ENCODE measurements around the gene RICTOR. TPM values are rescaled to one million over a fixed set of nuclear protein-coding genes. Genes with fewer than 3 reads are reported as not detected.

The RICTOR gene
- total RNA-seq, 2 donors from 2014 or later: 84.8 to 88.8 TPM

DNA sequence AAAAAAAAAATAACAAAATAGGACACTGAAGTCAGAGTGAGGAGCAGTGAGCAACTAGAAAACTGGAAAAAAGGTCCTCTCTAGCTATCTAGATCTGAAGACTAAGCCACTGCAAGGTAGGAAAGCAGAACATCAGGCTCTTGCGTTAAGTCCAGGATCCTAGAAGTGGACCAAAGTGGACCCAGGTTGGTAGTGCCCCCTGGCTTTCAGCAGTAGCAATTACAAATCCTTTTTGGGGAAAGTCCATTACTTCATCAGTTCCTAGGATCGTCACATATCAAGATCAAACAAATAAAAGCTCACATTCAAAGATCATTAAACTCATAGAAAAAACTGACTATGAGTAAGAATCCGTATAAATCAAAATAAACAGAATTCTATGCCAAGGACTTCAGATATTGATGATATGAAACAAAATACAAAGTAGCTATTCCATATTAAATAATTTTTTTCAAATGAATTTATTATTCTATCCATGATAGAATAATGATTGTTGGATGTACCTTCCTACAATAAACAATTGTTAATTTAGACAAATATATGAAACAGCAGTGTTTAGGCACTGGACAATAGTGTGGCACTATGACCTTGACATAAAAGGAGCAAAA, 6.5 kb upstream of the RICTOR start:
- peaks cover 12% of the 10 kb centered on the region for H3K4me1 Mint-ChIP-seq
- peaks cover 2% of the 10 kb centered on the region for H3K36me3 Mint-ChIP-seq (ENCODE audit: low read depth)
- H3K9me3 ChIP-seq (ENCODE audit: control insufficient read depth, low read length, poor library complexity, severe bottlenecking): no peaks in the 10 kb centered on the region
- no peak for DNase-seq
- H3K27ac Mint-ChIP-seq: peak overlapping the region; percentile 24
- peaks cover 22% of the 10 kb centered on the region for H3K27me3 Mint-ChIP-seq
- no peak overlapping the region for H3K4me3 Mint-ChIP-seq
- peak; percentile 77 for ATAC-seq

DNA sequence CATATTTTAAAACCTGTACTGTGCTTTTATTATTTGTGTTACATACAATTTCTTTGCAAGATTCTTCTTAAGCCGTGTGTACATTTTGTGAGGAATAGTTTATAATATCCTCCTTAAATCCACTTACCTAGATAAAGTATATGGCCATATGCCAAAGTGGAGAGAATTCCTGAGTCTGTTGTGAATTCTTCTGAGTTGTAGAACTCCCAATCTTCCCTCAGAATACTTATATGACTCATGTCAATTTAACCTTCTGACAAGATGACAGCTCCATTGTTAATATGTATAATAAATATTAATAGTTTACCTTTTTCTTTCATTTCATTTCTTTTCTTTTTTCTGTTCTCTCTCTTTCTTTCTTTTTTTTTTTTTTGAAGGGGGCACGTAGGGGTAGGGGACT, 6.0 kb upstream of the RICTOR start:
- Mint-ChIP-seq H3K27me3 (peaks cover 22% of the 10 kb centered on the region), H3K4me3 (no peak overlapping the region), H3K36me3 (ENCODE audit: low read depth) (peaks cover 2% of the 10 kb centered on the region), H3K27ac (no peak overlapping the region), H3K4me1 (peaks cover 16% of the 10 kb centered on the region)
- ATAC-seq (no peak), DNase-seq (no peak)
- no peaks in the 10 kb centered on the region for H3K9me3 ChIP-seq (ENCODE audit: control insufficient read depth, low read length, poor library complexity, severe bottlenecking)

DNA sequence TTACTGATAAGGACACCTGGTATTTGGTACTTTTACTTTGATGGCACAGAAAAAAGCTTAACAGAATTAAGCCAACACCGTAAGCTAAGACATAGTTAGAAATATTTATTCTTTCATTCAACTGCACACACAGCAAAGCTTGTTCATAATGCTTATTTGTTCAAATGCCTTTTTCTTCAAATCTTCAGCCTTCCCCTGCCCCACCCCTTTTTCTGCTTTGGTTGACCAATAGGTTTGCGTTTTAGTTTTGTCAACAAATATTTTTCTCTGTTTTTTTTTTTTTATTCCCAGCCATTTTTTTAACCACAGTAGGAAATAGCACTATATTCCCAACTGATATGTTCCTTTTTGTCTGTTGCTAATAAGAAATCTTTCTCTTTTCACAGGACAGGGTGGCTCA, 4.9 kb upstream of the RICTOR start:
- H3K27me3 Mint-ChIP-seq: peaks cover 22% of the 10 kb centered on the region
- H3K27ac Mint-ChIP-seq: no peak overlapping the region
- DNase-seq (no peak), ATAC-seq (no peak)
- no peaks in the 10 kb centered on the region for H3K9me3 ChIP-seq (ENCODE audit: control insufficient read depth, low read length, poor library complexity, severe bottlenecking)
- peaks cover 2% of the 10 kb centered on the region for H3K36me3 Mint-ChIP-seq (ENCODE audit: low read depth)
- no peak overlapping the region for H3K4me3 Mint-ChIP-seq
- peaks cover 16% of the 10 kb centered on the region for H3K4me1 Mint-ChIP-seq

DNA sequence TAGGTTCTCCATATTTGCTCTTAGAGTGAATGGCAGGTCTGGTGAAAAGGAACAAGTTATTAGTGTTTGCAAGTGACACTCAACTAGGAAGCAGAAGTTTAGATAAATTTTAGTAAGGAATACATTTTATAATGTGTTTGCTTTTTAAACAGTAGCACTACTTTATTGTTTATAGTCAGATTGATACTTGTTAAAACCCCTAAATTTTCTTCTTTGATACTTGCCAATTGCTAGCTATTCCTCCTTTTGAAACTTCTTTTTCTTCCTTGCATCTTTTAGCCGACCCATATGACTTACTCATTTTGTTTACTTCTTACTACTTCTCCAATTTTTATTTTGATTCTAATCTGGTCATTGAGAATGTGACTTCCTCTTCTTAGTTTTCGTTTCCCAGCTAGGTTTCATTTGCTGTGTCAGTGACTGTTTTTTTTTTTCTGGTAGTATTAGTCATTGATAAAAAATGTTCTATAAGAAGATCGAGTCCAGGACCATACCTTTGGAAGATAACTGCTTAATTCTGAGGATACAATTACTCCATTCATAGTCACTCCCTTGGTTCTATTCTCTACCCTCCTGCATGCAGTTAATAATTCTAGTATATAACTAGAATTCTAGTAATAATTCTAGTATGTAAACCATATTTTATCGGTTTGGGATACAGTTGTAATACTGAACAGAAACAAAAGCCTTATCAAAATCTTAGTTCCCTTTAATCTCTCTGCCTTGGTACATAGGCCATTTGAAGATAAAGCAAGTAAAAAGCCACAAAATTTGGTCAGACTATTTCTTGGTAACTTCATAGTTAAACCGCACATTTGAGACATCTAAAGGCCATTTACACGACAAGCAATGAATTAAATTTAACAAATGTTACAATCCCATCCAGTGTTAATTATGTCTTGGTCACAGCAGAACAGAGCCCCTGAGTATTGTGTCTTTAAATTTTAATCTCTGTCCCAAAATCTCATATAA, 2.8 kb upstream of the RICTOR start:
- DNase-seq (no peak), ATAC-seq (no peak)
- H3K27ac Mint-ChIP-seq: peak overlapping the region; percentile 63
- H3K4me3 Mint-ChIP-seq: peak overlapping the region; percentile 58
- H3K27me3 Mint-ChIP-seq: peaks cover 15% of the 10 kb centered on the region
- H3K9me3 ChIP-seq (ENCODE audit: control insufficient read depth, low read length, poor library complexity, severe bottlenecking): no peaks in the 10 kb centered on the region
- peaks cover 22% of the 10 kb centered on the region for H3K4me1 Mint-ChIP-seq
- no peaks in the 10 kb centered on the region for H3K36me3 Mint-ChIP-seq (ENCODE audit: low read depth)

DNA sequence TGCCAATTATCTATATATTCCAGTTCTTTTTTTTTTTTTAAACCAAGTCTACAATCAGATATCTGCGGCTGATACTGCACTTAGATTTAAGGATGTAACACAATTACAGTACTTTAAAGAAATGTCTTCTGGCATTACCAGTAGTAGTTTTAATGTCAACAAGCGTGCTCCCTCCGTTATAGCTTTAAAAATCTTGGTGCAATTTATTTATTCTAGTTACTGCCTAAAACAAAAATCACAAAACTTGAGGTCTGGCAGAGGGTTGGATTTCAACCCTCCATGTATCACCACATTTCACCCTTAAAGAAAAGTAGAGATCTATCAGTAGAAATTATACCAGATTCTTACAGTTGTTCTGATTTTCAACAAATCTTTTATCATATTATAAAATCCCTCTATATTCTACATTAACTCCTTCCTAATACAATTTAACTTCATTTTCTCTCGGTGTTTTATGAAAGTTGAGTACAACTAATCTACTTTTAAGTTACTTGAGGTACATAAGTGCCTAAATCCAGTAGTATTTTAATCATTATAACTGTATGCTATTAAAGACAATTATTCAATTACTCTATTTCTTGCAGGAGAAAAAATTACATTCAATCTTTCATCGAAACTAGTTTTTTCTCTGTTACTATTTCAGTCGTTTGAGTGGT, 2.0 kb upstream of the RICTOR start:
- H3K27me3 Mint-ChIP-seq: peaks cover 10% of the 10 kb centered on the region
- ATAC-seq (no peak), DNase-seq (no peak)
- no peaks in the 10 kb centered on the region for H3K9me3 ChIP-seq (ENCODE audit: control insufficient read depth, low read length, poor library complexity, severe bottlenecking)
- no peaks in the 10 kb centered on the region for H3K36me3 Mint-ChIP-seq (ENCODE audit: low read depth)
- H3K4me3 Mint-ChIP-seq: no peak overlapping the region
- H3K4me1 Mint-ChIP-seq: peaks cover 25% of the 10 kb centered on the region
- no peak overlapping the region for H3K27ac Mint-ChIP-seq

DNA sequence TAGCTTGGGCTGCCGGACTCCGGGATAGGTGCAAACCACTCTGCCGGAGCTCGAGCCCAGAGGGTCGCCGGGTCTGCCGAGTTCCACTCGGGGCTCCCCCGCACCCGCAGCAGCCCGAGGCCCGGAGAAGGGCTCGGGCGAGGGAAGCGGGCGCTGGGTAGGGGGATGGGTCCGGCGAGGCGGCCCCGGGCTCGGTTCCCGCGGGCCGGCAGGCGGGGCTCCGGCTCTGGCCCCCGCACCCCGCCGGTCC, 507 bp downstream of the RICTOR start:
- H3K4me1 Mint-ChIP-seq: peaks cover 31% of the 10 kb centered on the region

DNA sequence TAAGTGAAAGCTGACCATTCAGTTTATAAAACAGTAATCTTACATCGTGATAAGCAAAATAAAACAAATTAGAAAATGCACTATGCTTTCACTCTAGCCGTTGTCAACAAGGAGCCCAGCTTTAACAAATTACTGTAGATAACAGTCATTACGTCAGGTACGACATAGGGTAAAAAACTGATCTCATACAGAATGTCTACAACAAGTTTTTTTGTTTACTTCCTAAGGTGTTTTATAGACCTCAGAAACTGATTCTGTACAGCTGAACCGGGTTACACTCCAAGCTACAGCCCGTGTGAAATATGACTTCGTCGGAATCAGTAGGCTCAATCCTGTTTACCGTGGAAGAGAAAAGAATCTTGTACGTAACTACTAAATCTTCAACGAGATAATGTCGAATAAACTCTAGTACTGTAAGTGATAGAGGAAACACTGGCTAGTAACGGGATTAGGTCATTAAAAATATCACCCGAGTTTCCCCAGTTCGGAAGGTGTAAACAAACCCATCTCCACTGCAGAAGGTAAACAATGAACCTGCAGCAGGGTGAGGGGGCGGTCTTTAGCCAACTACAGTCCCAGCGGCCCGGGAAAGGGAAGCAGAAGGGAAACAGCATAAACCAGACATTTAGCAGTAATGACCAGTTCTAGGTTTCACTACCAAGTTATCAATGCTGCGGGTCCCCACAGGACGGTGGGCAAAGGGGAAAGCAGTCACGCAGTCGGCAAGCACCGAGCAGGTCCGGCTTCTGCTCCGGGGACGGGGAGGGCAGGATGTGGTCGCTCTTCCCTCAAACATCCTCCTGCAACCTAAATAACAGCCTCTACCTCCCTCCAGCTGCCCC, 1.1 kb downstream of the RICTOR start:
- ATAC-seq: peak; percentile 51
- H3K9me3 ChIP-seq (ENCODE audit: control insufficient read depth, low read length, poor library complexity, severe bottlenecking): no peaks in the 10 kb centered on the region
- Mint-ChIP-seq H3K36me3 (ENCODE audit: low read depth) (peaks cover 2% of the 10 kb centered on the region), H3K27ac (peak overlapping the region; percentile 97), H3K4me3 (peak overlapping the region; percentile 95), H3K4me1 (peaks cover 35% of the 10 kb centered on the region), H3K27me3 (peaks cover 10% of the 10 kb centered on the region)
- peak in 2 of 3 donors; percentile 38 to 49 for DNase-seq

More for the DNA sequence above, 507 bp downstream of the RICTOR start:
- H3K27me3 Mint-ChIP-seq: peaks cover 10% of the 10 kb centered on the region
- H3K36me3 Mint-ChIP-seq (ENCODE audit: low read depth): no peaks in the 10 kb centered on the region
- DNase-seq (no peak), ATAC-seq (peak; percentile 14)
- peak overlapping the region; percentile 95 for H3K4me3 Mint-ChIP-seq
- H3K9me3 ChIP-seq (ENCODE audit: control insufficient read depth, low read length, poor library complexity, severe bottlenecking): no peaks in the 10 kb centered on the region
- H3K27ac Mint-ChIP-seq: peak overlapping the region; percentile 97

DNA sequence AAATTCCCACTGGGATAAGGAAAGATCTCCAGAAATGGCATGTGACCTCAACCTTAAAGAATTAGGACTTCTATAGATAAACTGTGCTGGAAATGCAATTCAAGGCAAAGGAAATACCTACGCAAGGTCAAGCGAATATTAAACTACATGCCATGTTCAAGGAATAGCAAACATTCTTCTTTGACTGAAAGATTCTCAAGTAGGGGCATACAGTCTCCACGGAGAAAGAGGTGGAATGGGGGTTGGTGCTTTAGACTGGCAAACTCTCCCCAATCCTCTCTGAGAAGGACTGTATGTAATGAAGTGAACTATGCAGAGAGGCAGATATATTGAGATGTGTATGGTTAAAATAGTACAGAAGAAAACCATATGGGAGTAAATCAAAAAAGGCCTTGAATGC, 6.1 kb downstream of the RICTOR start:
- no peaks in the 10 kb centered on the region for H3K27me3 Mint-ChIP-seq
- peaks cover 4% of the 10 kb centered on the region for H3K36me3 Mint-ChIP-seq (ENCODE audit: low read depth)
- H3K4me1 Mint-ChIP-seq: peaks cover 35% of the 10 kb centered on the region
- no peak for DNase-seq
- ATAC-seq: no peak
- no peak overlapping the region for H3K4me3 Mint-ChIP-seq
- H3K9me3 ChIP-seq (ENCODE audit: control insufficient read depth, low read length, poor library complexity, severe bottlenecking): peaks cover 5% of the 10 kb centered on the region
- no peak overlapping the region for H3K27ac Mint-ChIP-seq

DNA sequence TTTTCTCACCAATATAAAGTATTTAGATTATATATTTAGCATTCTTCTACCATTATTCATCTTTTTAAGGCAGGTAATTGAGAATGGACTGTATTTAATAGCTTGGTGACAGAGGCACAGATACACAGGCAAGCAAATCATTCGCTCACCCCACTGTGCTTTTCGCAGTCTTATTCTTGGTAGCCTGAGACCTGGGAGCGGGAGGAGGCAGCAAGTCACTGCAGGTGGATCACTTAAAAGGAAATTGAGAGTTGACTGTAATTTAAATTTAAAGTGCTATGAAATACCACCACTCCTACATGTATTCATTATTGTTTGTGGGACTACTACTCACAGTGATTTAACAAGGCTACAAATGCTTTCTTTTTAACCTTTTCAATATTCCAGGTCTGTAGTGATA, 9.7 kb downstream of the RICTOR start:
- peaks cover 4% of the 10 kb centered on the region for H3K36me3 Mint-ChIP-seq (ENCODE audit: low read depth)
- peaks cover 42% of the 10 kb centered on the region for H3K4me1 Mint-ChIP-seq

DNA sequence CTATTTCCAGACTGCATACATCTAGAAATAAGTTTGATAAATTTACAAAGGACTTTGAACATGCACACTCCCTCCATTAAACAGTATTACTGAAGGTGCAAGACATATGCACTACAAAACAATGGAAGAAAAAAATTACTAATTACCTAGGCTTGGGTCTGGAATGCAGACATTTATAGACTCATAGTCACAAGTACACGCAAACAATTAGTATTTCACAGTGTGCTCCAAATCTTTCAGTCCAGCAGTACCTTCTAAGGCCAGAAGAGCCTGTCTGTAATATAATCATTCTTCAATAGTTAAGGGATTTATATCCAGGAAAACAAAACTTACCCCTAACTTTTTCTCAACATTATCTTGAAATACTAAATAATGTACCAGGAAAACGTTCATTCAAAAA, 11.2 kb downstream of the RICTOR start:
- Mint-ChIP-seq H3K27ac (no peak overlapping the region), H3K4me3 (peak overlapping the region; percentile 31), H3K27me3 (no peaks in the 10 kb centered on the region), H3K36me3 (ENCODE audit: low read depth) (peaks cover 2% of the 10 kb centered on the region), H3K4me1 (peaks cover 44% of the 10 kb centered on the region)
- DNase-seq (no peak), ATAC-seq (no peak)
- H3K9me3 ChIP-seq (ENCODE audit: control insufficient read depth, low read length, poor library complexity, severe bottlenecking): peaks cover 5% of the 10 kb centered on the region

More for the DNA sequence above, 9.7 kb downstream of the RICTOR start:
- H3K27me3 Mint-ChIP-seq: no peaks in the 10 kb centered on the region
- peaks cover 5% of the 10 kb centered on the region for H3K9me3 ChIP-seq (ENCODE audit: control insufficient read depth, low read length, poor library complexity, severe bottlenecking)
- no peak overlapping the region for H3K4me3 Mint-ChIP-seq
- ATAC-seq (no peak), DNase-seq (no peak)
- H3K27ac Mint-ChIP-seq: peak overlapping the region; percentile 37

DNA sequence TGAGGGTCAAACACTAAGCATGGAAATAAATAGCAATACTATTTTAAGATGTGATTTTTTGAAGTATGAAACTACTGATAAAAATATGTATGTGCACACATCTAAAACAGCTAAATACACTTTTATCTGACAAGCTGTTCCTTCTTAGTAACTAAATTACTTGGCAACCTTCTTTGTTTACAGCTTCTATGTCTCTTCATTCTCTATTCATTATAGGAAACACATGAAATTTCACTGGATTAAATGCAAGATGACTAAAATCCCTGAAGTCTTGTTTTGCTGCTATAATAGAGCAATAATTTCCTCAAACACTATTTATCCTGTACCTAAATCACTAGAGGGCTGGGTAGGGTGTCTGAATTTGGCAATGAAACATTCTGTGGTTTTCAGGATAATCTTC, 11.7 kb downstream of the RICTOR start:
- H3K27ac Mint-ChIP-seq: no peak overlapping the region
- peak overlapping the region; percentile 16 for H3K4me3 Mint-ChIP-seq
- peaks cover 2% of the 10 kb centered on the region for H3K36me3 Mint-ChIP-seq (ENCODE audit: low read depth)
- DNase-seq (no peak), ATAC-seq (no peak)
- H3K9me3 ChIP-seq (ENCODE audit: control insufficient read depth, low read length, poor library complexity, severe bottlenecking): peaks cover 5% of the 10 kb centered on the region
- no peaks in the 10 kb centered on the region for H3K27me3 Mint-ChIP-seq
- peaks cover 41% of the 10 kb centered on the region for H3K4me1 Mint-ChIP-seq

DNA sequence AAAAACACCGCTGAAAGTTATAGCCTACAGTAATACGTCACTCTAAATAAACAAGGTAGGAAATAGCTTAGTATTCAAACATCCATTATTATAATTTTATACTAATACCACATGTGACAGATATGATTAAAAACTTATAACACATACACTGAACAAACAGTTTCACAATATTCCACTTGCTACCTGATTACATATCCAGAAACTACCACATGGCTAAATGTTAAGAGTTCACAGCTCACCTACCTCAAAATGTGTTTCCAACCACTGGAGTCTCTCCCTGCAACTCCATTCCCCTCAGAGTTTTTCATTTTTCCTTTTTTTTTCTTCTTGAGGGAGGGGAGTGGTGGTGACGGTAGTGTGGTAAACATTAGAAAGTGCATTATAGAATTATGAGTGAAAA, 12.1 kb downstream of the RICTOR start:
- Mint-ChIP-seq H3K4me3 (no peak overlapping the region), H3K36me3 (ENCODE audit: low read depth) (no peaks in the 10 kb centered on the region), H3K4me1 (peaks cover 40% of the 10 kb centered on the region), H3K27ac (no peak overlapping the region), H3K27me3 (no peaks in the 10 kb centered on the region)
- DNase-seq: no peak
- H3K9me3 ChIP-seq (ENCODE audit: control insufficient read depth, low read length, poor library complexity, severe bottlenecking): peaks cover 4% of the 10 kb centered on the region
- no peak for ATAC-seq

DNA sequence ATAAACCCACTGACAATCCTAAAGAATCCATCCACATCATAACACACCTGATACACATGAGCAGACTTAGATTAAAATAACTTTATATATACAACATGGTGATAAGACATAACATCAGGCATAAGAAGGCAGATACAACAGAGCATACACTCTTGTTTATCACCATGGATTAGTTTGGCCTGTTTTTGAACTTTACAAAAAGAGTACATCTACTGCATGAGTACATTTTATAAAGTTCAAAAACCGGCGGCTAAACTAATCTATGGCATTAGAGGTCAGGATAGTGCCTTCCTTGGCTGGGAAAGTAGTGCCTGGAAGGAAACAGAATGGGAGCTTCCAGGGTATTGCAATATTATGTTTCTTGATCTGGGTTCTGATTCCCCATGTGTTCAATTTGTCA, 15.1 kb downstream of the RICTOR start:
- no peaks in the 10 kb centered on the region for H3K9me3 ChIP-seq (ENCODE audit: control insufficient read depth, low read length, poor library complexity, severe bottlenecking)
- peaks cover 54% of the 10 kb centered on the region for H3K4me1 Mint-ChIP-seq
- DNase-seq: no peak
- peaks cover 7% of the 10 kb centered on the region for H3K36me3 Mint-ChIP-seq (ENCODE audit: low read depth)
- H3K4me3 Mint-ChIP-seq: no peak overlapping the region
- ATAC-seq: peak; percentile 62
- peak overlapping the region; percentile 69 for H3K27ac Mint-ChIP-seq
- no peaks in the 10 kb centered on the region for H3K27me3 Mint-ChIP-seq
